ENCODE measurements around the gene STX8.

Gene STX8

GRCh38 chr17:9279893-9280292 lies 295.7 kb downstream of the STX8 start:
- no peak for TF ChIP-seq CTCF (IDR thresholded peaks at IDR 0.05; ENCODE audit: borderline replicate concordance, control extremely low read depth, extremely low read depth, insufficient read depth, missing control alignments)
- in situ Hi-C loops (cut with MboI; ENCODE audit: low sequenced_read_pairs, unreplicated experiment) = no loop called here
- no peak for DNase-seq (ENCODE audit: low spot score)

GRCh38 chr17:9274973-9275372 lies 300.6 kb downstream of the STX8 start:
- in situ Hi-C loops (cut with MboI; ENCODE audit: low sequenced_read_pairs, unreplicated experiment) = no loop called here
- DNase-seq (ENCODE audit: low spot score) = no peak
- TF ChIP-seq CTCF (IDR thresholded peaks at IDR 0.05; ENCODE audit: borderline replicate concordance, control extremely low read depth, extremely low read depth, insufficient read depth, missing control alignments) = no peak

- no peak for TF ChIP-seq CTCF (IDR thresholded peaks at IDR 0.05; ENCODE audit: borderline replicate concordance, control extremely low read depth, extremely low read depth, insufficient read depth, missing control alignments)
- DNase-seq (ENCODE audit: low spot score) = no peak
- in situ Hi-C loops (cut with MboI; ENCODE audit: low sequenced_read_pairs, unreplicated experiment) = no loop called here
Observed at GRCh38 chr17:9273428-9274391, 301.9 kb downstream of the STX8 start.

GRCh38 chr17:9272501-9273200 lies 303.0 kb downstream of the STX8 start:
- TF ChIP-seq CTCF (IDR thresholded peaks at IDR 0.05; ENCODE audit: borderline replicate concordance, control extremely low read depth, extremely low read depth, insufficient read depth, missing control alignments) = no peak
- in situ Hi-C loops (cut with MboI; ENCODE audit: low sequenced_read_pairs, unreplicated experiment) = no loop called here
- DNase-seq (ENCODE audit: low spot score) = no peak

GRCh38 chr17:9271989-9272388 lies 303.6 kb downstream of the STX8 start:
- in situ Hi-C loops (cut with MboI; ENCODE audit: low sequenced_read_pairs, unreplicated experiment) = no loop called here
- DNase-seq (ENCODE audit: low spot score) = no peak
- no peak for TF ChIP-seq CTCF (IDR thresholded peaks at IDR 0.05; ENCODE audit: borderline replicate concordance, control extremely low read depth, extremely low read depth, insufficient read depth, missing control alignments)

GRCh38 chr17:9270921-9271320 lies 304.7 kb downstream of the STX8 start:
- no peak for DNase-seq (ENCODE audit: low spot score)
- in situ Hi-C loops (cut with MboI; ENCODE audit: low sequenced_read_pairs, unreplicated experiment) = no loop called here
- TF ChIP-seq CTCF (IDR thresholded peaks at IDR 0.05; ENCODE audit: borderline replicate concordance, control extremely low read depth, extremely low read depth, insufficient read depth, missing control alignments) = no peak
